OCI-M2 (cell line): Measurements from ENCODE around the gene SNCAIP.
"Not testable (repeated sequence)": the region's sequence is repeated elsewhere in the genome, so short reads cannot be mapped to it uniquely, and the experiment has no call there.

ENCODE experiments used
- DNase-seq: peaks from one replicate; lab custom pipeline; 2025; ENCODE audit not compliant: unreplicated experiment; lab: John Stamatoyannopoulos, UW

Gene SNCAIP

DNA sequence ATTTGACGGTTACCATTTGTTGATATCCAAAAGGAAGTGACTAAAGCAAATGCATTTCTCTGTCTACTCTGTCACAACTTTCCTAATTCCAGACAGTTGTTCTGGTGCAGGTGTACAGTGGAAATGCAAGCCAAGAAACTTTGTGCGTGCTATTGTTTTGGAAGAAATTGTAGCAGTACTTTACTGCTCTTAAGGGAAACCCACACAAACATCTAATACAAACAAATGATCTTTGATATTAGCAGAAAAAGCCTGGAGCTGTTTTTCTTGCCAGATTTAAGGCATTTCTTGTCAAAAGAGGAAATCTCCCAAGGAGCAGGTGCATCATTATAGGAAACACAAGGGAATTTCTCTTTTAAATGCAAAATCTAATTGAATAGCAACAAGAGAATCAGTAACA is 2.0 kb downstream of the SNCAIP start:
- no peak for DNase-seq

DNA sequence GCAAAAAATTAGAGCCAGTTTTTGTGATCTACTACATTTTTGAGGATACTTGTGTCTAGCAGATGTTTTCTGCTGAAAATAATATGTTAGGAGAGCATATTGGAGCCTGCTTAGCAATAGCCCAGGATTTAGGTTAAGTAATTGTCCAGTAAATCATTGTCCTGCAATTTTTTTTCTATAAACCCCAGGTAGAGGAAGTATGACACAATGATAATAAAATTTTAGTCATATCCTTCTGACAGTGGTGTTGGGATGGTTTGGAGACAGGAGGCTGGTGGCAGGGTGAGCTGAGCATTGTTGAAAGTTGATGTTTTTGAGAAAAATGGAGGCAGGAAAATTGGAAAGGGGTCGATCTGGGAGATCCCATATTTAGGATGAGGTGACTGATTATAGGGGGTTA is 3.5 kb downstream of the SNCAIP start:
- no peak for DNase-seq

DNA sequence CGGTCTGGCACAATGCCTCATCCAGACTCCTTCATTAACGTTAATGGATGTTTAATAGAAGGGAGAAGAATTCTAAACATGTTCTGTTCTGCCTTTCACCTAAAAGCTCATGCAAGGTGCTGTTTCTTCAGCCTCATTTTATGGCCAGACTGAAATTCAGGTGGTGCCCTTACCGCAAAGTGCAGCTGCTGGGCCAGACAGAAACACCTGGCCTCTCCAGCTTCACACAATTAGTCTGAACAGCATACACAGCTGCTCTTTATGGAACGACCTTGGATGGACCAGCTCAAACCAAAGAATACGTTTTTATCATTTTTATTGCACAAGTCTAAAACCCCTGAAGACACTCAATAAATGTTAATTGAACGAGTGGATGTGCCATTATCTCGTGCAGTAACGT is 4.6 kb downstream of the SNCAIP start:
- no peak for DNase-seq

DNA sequence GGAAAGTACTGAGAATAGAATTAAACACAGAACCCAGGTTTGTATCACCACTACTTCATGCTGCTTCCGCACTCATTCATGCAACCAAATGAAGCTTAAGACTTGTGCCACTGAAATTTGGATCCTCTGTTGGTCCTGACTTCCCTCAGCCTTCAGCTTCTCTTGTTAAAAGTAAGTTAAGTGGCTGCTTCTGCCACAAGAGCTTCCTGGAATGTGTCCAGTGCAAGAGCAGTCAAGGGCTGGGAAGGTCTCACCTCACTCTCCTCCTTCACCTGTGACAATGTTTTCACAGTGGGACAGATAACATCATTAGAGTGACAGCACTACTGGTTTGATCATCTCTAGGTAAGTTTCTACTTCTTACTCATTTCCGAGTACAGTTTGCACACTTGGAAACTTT is 7.9 kb downstream of the SNCAIP start:
- no peak for DNase-seq

DNA sequence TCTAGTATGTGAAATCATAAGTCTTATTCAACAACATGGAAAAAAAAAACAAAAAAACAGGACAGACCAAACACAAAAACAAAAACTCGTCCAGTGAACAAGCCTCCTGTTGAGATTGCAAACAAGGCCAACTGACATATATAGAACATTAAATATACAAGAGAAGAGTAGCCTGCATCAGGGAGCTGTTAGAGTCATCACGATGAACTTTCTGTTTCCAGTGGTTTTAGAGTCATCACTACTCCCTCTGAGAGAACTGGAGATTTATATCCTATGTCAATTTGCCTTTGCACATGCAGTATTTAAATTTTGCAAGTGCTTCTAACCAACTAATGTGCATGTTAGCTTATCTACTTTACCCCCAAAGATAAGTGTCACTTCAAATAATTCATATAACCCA is 9.9 kb downstream of the SNCAIP start:
- DNase-seq = no peak

DNA sequence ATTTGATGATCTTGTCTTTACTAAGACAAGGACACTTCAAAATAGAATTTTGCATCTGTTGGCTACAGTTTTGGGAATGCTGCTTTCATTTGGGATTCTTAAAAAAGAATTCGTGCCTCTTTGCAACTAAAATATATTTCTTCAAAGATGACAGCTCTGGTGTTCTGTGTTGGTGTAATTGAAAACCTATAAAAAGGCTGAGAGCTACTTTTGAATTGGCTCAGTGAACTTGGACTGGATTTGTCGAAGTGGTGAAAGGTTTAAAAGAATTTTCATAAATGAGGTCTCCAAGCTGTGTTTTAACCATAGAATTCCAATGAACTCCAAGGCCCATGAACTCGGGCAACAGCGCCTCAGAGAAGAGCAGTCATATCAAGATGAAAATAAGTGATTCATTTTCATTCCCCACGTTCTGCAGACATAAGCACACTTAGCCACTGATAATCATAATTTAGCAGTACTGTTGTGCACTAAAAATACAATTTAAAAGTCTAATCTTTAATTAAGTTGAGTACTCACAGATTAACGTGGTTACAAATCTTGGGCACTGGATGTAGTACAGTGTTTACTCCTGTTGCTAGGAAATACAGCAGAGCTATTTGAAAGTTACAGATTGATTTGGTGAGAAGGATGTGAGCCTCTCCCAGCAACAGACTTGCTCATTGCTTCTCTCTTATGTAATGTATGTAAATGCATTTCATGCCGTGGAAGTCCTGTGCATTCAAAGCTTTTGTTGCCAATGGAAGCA is 10.9 kb downstream of the SNCAIP start:
- DNase-seq = no peak

DNA sequence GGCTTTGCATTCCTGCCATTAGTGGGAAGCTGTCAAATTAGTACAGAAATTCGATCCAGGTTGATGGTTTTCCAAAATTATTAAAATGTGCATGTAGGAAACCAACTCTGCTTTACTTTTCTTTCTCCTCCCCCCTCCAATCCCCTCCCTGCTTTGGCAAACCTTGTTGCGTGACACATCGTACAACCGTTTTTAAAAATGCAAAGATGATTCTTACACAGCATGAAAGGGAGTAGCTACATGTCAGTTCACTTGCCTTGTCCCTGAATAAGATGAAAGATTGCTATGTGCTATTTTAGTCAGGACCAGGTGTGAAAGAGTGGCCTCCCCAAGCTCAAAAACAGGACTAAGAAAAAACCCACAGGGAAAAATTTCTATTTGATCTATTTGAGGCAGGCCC is 11.7 kb downstream of the SNCAIP start:
- no peak for DNase-seq

DNA sequence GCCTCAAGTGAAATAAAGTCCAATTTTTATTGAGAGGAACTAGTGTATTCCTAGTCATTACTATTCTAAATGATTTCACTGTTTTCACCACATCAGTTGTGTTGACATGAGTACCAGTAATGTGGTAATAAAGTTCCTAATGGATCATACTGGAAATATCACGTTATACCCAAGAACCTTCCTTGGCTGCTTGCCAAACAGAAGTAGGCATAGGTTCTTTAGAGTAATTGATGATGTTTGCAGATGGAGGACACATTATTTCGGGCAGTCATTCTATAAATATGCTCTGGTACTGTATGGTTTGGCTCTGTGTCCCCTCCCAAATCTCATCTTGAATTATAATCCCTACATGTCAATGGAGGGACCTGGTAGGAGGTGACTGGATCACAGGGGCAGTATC is 15.1 kb downstream of the SNCAIP start:
- no peak for DNase-seq

DNA sequence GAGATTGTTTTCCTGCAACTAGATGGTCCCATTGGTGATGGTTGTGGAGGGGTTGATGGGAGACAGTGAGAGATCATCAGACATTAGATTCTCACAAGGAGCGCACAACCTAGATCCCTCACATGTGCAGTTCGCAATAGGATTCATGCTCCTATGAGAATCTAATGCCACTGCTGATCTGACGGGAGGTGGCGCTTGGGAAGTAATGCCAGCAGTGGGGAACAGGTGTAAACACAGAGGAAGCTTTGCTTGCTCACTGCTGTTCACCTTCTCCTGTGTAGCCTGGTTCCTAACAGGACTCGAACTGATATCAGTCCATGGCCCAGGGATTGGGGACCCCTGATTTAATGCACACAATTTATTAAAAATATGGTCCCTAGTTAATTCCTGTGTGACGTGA is 18.8 kb downstream of the SNCAIP start:
- DNase-seq = no peak

DNA sequence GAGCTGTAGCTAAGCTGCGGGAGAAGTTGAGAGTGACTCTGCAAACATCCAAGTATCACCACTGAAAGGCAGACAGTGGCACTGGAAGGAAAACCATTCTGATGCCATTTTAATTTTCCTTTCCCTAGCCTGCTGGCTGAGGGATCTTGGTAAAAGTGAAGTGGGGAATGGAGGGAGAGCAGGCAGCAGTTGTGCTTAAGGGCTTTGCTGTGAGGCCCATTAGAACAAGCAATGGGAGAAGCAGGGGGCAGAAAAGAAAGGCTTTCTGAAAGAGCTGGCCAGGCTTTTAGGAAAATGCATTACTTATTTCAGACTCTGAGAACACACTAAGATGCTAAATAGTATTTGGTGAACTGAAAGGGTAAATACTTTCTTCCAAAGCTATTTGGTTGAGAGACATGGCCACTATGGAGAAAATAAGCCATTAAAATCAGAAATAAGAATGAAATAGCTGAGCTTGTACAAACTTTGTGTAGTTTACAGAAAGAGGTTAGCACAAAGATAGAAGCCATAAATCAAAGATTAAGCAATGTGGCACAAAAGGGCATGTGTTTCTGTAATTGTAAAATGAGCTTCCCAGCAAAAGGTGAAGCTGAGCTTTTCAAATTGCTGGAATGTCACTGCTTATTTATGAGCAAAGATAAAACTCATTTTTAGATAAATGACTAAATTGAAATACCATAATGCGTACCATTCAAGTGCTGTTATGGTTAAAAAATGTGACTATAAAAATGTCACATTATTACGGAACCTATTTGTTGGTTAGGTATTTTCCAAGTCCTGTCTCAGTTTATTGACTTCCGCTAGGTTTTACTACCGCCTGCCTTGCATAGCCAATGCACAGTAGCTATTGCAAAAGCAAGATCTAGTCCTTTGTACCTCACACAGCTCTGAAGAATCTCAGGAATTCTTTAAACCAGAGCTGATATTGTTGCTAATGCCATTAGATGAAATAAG is 20.8 kb downstream of the SNCAIP start:
- no peak for DNase-seq

DNA sequence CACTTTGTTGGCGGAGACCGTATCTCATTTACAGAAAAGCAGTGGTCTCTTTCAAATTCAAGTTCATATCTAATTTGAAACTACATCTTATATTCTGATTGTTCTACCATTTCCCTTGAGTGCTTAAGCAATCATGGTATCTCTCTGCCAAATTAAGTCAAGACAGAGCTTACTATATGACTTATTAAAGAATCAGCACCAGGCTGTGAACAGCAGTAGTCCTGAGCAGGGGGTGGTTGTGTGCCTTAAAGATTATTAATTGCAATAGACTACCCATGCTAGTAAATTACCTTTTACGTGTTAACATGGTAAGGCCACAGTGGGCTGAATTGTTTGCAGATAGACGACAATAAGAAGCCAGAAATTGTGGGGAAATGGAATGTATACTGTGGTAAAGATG is 21.5 kb downstream of the SNCAIP start:
- DNase-seq = no peak

DNA sequence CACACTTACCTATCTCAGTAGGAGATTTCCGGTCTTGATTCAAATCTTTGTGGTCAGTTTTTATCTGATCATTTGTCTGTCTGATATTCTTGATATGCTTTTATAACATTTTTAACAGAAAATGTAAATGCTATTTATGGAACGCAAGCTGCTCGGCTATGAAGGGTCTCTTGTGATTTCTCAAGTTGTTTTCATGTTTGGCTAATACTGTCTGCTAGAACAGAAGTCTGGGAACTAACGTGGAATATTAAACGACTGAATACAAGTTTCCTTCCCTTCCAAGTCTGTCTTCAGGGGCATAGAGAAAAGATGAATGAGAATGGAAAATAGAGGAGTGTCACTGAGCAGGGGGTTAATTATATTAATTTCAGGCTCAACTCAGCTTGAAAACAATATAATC is 27.6 kb downstream of the SNCAIP start:
- no peak for DNase-seq

DNA sequence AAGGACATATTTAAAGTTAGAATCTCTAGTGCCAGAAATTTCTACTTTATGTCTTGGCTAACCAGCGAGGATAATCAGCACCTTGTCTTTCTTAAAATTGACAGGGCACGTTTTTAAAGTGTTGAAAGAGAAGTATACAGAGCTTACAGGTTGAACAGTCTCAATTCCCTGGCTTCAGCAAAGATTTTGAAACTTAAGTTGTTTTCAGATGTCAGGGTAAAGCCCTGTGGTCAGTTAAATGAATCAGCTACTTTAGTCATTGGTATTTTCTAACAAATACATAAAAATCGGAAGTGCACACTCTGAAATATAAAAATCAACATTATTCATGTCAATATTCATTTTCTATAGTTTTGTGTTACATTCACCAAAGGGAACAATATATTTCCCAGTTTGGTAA is 29.1 kb downstream of the SNCAIP start:
- no peak for DNase-seq

DNA sequence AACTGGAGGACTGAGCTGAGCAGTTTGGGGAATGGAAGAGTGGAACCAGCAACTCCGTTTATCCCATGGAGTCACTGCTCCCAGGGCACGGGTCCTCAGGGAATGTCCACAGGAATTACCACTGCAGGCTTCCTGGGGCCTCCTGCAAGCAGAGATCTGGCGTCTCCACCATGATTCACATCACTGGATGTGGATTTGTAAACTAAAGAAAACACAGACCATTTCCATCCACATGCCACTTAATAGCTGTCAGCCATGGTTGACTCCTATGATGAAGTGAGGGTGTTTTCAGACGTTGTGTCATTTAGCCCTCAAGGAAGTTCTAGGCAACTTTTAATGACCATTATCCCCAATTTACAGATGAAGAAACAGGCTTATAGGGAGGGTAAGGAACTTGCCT is 30.2 kb downstream of the SNCAIP start:
- DNase-seq = no peak

DNA sequence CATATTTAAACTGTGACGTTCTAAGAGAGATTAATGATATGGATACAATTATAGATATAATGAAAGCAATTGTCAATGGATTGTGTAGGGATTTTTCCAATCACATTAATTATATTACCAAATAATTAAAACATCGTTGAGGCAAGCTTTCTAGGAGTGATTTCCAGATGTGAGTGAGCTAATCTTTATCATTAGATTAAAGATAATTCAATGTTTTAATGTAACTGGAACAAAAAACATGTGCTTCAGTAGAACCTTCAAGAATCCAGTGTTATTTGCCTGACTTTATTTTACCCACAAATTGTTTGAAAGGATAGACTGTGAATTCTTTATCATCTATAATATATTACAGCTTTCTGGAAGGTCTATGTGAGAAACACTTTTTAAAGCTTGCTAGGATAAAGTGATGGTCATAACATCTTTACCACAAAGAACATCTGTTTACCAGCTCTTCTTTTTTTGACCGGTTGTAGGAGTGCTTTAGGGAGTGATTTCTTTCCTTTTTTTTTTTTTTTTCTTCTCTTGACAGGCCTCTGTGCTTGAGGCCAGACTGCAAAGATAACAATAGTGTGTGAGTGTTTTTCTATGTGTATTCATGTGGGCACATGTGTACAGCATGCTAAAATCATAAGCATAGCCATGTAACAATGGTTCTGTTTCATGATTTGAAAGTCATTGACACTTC is 35.0 kb downstream of the SNCAIP start:
- no peak for DNase-seq

DNA sequence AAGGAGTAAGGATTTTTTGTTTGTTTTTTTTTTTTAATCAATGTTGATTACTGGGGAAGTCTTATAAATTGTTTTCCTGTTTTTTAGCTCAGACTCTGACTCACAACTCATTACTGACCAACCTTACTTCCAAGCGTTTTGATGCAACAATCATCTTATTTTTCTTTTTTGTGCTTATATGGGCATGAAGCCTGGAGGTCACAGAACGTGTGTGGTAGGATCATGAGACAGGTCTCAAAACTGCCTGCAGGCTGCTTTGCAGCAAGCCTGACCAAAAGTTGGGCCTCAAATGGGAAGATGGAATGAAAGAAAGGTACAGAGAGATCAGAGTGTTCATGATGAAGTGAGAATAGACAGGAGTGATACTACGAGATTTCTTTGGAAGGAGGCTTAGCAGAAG is 38.5 kb downstream of the SNCAIP start:
- DNase-seq = no peak

DNA sequence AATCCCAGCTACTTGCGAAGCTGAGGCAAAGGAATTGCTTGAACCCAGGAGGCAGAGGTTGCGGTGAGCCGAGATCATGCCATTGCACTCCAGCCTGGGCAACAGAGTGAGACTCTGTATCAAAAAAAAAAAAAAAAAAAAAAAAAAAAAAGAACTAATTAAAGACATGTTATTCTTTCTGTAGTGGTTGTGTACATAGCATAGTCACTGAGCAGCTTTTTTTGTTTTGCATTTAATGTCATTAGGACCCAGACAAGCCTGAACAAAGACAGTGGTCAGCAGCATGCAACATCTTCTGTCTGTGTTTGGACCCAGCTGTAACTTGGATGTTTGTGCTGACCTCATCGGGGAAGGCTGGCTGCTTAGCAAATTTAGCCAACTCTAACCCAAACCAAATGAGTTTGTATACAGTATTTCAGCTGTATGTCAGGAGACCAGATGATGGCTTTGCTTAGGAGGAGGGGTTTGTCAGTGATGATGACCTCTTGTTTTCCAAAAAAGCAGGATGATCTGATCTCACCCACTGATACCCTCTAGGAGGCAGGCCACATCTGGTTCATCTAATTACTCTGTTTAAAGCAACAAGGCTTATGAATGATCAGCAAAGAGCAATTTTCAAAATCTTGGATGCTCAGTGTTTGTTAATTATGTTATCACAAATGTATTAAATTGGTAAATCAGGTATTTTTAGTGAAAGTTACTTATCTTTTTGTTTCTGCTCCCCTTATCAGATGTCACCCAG is 39.5 kb downstream of the SNCAIP start:
- DNase-seq = no peak

DNA sequence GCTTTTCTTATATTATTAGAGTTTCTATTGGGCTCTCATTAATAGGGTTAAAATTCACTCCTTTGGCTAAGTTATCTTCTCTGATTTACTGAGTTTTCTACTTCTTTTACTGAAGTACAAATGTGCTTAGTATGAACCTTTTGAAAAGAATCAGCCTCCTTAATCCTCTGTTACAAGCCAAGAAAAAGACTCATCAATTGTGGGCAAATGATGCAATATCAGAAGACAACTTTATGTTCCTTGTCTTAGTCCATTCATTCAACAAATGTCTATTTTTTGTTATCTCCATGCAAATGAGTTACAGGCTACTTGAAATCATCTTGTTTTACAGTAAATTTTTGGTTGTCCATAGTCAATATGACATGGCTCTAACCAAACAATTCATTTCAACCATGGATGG is 40.3 kb downstream of the SNCAIP start:
- no peak for DNase-seq

DNA sequence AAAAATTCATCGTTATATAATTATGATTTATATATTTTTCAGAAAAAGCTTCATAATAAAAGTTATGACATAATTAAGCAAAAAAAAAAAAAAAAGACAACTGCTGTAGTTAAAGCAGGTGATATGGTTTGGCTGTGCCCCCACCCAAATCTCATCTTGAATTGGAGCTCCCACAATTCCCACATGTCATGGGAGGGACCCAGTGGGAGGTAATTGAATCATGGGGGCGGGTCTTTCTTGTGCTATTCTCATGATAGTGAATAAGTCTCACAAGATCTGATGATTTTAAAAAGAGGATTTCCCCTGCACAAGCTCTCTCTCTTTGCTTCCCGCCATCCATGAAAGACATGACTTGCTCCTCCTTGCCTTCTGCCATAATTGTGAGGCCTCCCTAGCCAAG is 41.3 kb downstream of the SNCAIP start:
- DNase-seq = not testable (repeated sequence)

DNA sequence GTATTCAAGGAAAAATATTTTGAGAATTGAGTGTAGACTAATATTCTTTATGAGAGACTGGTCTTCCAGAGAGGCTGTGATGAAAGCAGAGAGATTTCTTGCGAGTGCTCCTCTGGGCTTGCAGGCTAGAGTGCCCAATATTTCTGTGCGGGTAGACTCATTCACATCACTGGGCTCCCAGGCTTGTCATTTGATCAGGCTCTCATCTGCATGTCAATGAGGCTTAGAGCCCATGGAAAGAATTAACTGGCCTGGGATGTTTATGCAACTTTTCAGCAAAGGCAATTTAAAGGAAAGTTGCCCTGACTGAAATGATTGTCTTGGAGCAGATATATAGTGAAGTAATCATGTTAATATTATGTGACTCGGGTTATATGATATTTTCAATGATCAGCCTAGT is 42.3 kb downstream of the SNCAIP start:
- no peak for DNase-seq

DNA sequence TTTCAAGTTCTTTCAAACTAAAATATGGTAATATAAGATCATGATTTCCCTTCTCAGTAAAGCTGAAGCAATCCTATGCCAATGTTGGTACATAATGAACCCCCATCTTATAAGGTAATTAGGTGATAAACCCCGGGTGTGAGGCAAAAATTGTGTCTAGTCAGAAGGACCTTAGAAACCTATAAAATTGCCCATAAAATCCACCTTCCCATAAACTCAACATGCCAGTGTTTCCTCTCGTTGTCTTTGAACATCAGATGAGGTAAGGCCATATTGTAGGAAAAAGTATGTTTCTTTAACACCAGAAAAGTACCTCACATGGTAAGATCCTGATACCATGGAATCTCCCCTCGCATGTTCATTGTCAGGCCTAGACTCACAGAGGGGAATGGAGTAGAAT is 43.3 kb downstream of the SNCAIP start:
- no peak for DNase-seq
